RWPE2 (cell line): ENCODE results near the gene KDM7A.
A peak's percentile ranks its signal among the peaks of the same experiment; 100 is the strongest.

Experiments used
- ATAC-seq: fragments of 200-7000 bp; cut with Tn5 transposase; 3 replicates; pipeline ENCODE4 v1.9.1; 2021; ENCODE audit warnings: low read depth
- DNase-seq: peaks from one replicate; pipeline ENCODE4 v3.0.0-alpha.2; 2020; ENCODE audit warnings: low spot score
- H3K27ac ChIP-seq: fragments of 450-650 bp; 2 replicates; pipeline ENCODE4 v1.5.1; 2017; ENCODE audit warnings: mild to moderate bottlenecking; ENCODE audit not compliant: poor library complexity, severe bottlenecking
- H3K27me3 ChIP-seq: fragments of 250-450 bp; sonication (Bioruptor Pico); 2 replicates; pipeline ENCODE4 v1.5.1; 2021; ENCODE audit warnings: mild to moderate bottlenecking, moderate library complexity; ENCODE audit not compliant: insufficient read depth, poor library complexity, severe bottlenecking
- H3K36me3 ChIP-seq: fragments of 250-450 bp; sonication (Bioruptor Pico); 2 replicates; pipeline ENCODE4 v1.5.1; 2020; ENCODE audit warnings: low read depth, mild to moderate bottlenecking, moderate library complexity
- H3K4me1 ChIP-seq: fragments of 250-450 bp; sonication (Bioruptor Pico); 2 replicates; pipeline ENCODE4 v1.5.1; 2021; ENCODE audit warnings: mild to moderate bottlenecking, moderate library complexity; ENCODE audit not compliant: insufficient read depth, poor library complexity, severe bottlenecking
- H3K4me3 ChIP-seq: fragments of 250-450 bp; sonication (Bioruptor Pico); 2 replicates; pipeline ENCODE4 v1.5.1; 2021; ENCODE audit warnings: mild to moderate bottlenecking, moderate library complexity; ENCODE audit not compliant: severe bottlenecking
- H3K9me3 ChIP-seq: fragments of 250-450 bp; sonication (Bioruptor Pico); 2 replicates; pipeline ENCODE4 v1.5.1; 2021; ENCODE audit warnings: mild to moderate bottlenecking, moderate library complexity; ENCODE audit not compliant: severe bottlenecking
- TF ChIP-seq, protein P1 (sequence below): fragments of 450-650 bp; IDR thresholded peaks from one replicate; pipeline ENCODE4 v1.5.1; 2017; ENCODE audit warnings: mild to moderate bottlenecking, moderate library complexity; ENCODE audit not compliant: poor library complexity, severe bottlenecking

The KDM7A gene

DNA sequence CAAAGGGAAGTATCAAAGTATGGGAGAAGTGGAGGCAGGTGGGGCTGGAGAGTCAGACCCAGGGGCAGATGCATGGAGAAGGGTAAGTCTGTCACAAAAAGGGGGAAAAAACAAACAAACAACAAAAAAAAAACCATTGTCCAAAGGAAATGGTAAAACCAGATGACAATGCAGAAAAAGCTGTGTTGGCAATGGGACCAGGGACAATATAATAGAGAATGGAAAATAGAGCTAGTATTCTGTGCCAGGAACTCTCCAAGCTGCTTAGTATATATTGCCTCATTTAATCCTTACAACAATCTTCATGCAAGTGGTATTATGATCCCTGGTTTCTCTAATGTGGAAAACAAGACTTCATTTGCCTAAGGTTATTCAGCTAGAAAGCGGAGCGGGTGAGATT is 13.1 kb upstream of the KDM7A start:
- H3K27ac ChIP-seq, result no peak overlapping the region
- no peaks in the 10 kb centered on the region for H3K9me3 ChIP-seq
- ATAC-seq, result no peak
- no peaks in the 10 kb centered on the region for H3K36me3 ChIP-seq
- no peak overlapping the region for H3K4me3 ChIP-seq
- no peaks in the 10 kb centered on the region for H3K4me1 ChIP-seq
- TF ChIP-seq, protein P1, sequence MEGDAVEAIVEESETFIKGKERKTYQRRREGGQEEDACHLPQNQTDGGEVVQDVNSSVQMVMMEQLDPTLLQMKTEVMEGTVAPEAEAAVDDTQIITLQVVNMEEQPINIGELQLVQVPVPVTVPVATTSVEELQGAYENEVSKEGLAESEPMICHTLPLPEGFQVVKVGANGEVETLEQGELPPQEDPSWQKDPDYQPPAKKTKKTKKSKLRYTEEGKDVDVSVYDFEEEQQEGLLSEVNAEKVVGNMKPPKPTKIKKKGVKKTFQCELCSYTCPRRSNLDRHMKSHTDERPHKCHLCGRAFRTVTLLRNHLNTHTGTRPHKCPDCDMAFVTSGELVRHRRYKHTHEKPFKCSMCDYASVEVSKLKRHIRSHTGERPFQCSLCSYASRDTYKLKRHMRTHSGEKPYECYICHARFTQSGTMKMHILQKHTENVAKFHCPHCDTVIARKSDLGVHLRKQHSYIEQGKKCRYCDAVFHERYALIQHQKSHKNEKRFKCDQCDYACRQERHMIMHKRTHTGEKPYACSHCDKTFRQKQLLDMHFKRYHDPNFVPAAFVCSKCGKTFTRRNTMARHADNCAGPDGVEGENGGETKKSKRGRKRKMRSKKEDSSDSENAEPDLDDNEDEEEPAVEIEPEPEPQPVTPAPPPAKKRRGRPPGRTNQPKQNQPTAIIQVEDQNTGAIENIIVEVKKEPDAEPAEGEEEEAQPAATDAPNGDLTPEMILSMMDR, result no peak
- no peaks in the 10 kb centered on the region for H3K27me3 ChIP-seq
- DNase-seq, result no peak

DNA sequence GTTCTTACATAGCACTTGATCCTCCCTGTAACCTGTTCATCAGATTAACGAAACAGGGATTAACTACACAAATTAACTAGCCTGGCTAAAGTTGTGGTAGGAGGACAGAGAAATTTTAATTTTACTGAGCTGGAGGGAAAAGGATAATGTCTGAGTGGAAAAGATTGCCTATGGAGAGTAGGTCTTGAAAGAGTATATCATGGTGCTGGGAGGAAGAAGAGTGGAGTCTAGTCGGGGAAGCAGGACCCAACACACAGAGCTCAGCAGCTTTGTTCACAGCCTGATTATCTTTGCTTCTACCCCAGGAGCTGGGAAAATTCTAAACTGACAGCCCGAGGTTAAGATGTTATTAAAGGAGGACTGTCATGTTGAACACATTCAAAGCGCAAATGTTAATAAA is 6.1 kb upstream of the KDM7A start:
- H3K4me3 ChIP-seq, result no peak overlapping the region
- DNase-seq (no peak), ATAC-seq (no peak)
- peaks cover 10% of the 10 kb centered on the region for H3K27me3 ChIP-seq
- TF ChIP-seq, protein P1, result no peak
- H3K36me3 ChIP-seq, result no peaks in the 10 kb centered on the region
- no peak overlapping the region for H3K27ac ChIP-seq
- no peaks in the 10 kb centered on the region for H3K9me3 ChIP-seq
- H3K4me1 ChIP-seq, result no peaks in the 10 kb centered on the region

DNA sequence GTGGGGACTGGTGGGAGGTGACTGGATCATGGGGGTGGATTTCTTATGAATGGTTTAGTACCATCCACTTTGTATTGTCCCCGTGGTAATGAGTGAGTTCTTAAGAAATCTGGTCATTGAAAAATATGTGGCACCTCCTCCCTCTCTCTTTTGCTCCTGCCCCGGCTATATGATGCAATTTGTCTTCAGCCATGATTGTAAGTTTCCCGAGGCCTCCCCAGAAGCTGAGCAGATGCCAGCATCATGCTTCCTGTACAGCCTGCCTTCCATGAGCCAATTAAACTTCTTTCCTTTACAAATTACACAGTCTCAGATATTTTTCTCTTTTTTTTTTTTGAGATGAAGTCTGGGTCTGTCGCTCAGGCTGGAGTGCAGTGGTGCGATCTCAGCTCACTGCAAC is 2.6 kb upstream of the KDM7A start:
- H3K4me1 ChIP-seq, result peaks cover 3% of the 10 kb centered on the region

DNA sequence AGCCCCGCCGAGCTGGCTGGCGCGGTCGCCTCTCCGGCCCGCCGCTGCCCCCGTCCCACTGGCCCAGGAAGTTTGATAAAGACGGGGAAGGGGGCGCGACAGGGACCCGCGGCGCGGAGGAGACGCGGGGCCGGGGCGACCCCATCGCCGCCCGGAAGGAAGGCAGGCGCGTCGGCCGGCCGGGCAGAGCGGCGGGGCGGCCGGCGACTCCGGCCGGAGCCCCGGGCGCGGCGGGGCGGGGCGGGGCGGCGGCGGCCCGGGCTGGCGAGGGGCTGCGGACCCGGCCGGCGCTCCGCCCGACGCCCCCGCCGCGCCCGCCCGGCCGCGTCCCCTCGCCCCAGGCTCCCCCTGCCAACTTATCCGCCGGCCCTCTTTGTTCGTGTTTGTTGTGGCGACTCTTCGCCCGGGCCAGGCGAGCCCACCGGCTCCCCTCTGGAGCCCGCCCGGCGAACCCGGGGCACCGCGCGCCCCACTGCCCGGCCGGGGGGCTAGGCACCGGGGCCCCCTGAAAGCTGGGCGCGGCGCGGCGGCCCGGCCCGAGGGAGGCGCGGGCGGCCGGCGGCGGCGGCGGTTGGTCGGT is 571 bp downstream of the KDM7A start:
- TF ChIP-seq, protein P1, result no peak
- H3K9me3 ChIP-seq, result no peaks in the 10 kb centered on the region
- no peak for ATAC-seq

More for the DNA sequence above, 2.6 kb upstream of the KDM7A start:
- peaks cover 10% of the 10 kb centered on the region for H3K27me3 ChIP-seq
- H3K4me3 ChIP-seq, result no peak overlapping the region
- ATAC-seq, result no peak
- TF ChIP-seq, protein P1, result no peak
- H3K36me3 ChIP-seq, result no peaks in the 10 kb centered on the region
- H3K27ac ChIP-seq, result no peak overlapping the region
- DNase-seq, result no peak
- H3K9me3 ChIP-seq, result no peaks in the 10 kb centered on the region

DNA sequence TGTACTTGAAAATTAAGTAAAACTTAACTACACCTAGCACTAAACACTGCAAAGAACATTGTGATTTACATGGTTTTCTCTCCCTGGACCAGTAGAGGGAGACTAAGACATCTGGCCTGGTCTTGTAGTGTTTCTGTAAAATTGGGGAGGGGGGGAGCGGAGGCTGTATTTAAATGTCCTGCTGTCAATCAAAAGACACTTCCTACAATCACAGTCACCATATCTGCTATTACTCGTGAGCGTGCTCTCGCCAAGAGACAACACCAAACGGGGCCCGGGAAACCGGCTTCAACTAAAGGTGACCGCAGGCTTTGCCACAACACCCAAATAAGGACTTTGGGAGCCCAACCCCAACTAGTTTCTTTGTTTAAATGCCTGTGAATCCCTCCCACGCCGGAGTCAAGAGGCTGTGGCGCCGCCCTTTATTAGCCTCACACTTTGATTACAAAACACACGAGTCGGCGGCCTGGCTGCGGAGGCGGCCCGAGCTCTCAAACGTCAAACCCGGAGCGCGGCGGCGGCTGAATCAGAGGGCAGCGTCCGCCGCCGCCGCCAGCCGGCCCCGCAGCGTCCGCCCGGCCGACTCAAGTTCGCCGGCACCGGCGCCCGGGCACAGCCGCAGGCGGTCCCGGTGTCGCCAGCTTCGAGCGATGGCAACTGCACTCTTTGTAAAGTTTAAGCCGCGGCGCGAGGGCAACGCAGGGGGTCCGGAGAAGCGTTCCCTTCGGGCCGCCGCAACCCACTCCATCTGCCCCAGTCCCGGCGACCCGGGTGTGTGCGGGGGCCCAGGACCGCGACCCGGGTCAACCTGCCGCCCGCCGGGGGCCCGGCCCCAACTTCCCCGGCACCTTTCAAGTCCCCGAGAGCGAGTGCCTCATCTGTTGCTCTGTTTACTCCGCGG is 1.3 kb downstream of the KDM7A start:
- ATAC-seq (peak; percentile 82), DNase-seq (peak; percentile 91)
- Histone ChIP-seq H3K27me3 (no peaks in the 10 kb centered on the region), H3K27ac (peak overlapping the region; percentile 67), H3K4me1 (peaks cover 3% of the 10 kb centered on the region), H3K4me3 (peak overlapping the region; percentile 100), H3K9me3 (no peaks in the 10 kb centered on the region), H3K36me3 (no peaks in the 10 kb centered on the region)
- TF ChIP-seq, protein P1, result peak; percentile 89

More for the DNA sequence above, 571 bp downstream of the KDM7A start:
- H3K27ac ChIP-seq, result peak overlapping the region; percentile 67
- no peaks in the 10 kb centered on the region for H3K36me3 ChIP-seq
- peaks cover 3% of the 10 kb centered on the region for H3K4me1 ChIP-seq
- H3K4me3 ChIP-seq, result peak overlapping the region; percentile 100
- DNase-seq, result no peak
- no peaks in the 10 kb centered on the region for H3K27me3 ChIP-seq
